ENCODE data around the gene SCAMP3. TPM values are rescaled to one million over a fixed set of nuclear protein-coding genes. Genes with fewer than 3 reads are reported as not detected.
"Not testable (repeated sequence)": the region's sequence is repeated elsewhere in the genome, so short reads cannot be mapped to it uniquely, and the experiment has no call there.

The SCAMP3 gene
- total RNA-seq, 6 experiments from 2014 or later: 125 to 150 (median 135) TPM

GRCh38 chr1:155253208-155253607 is 9.0 kb downstream of the SCAMP3 start:
- Mint-ChIP-seq H3K27ac (peak overlapping the region; percentile 79), H3K4me3 (peak overlapping the region; percentile 90), H3K9me3 (no peaks in the 10 kb centered on the region), H3K4me1 (ENCODE audit: low read depth) (peaks cover 48% of the 10 kb centered on the region), H3K27me3 (ENCODE audit: insufficient read depth) (peaks cover 2% of the 10 kb centered on the region), H3K36me3 (ENCODE audit: low read depth) (peaks cover 7% of the 10 kb centered on the region)
- TF ChIP-seq CTCF (IDR thresholded peaks at IDR 0.05): no peak; the same call in 1 of the 2 replicates
- DNase-seq: no peak

- no peak for TF ChIP-seq CTCF (IDR thresholded peaks at IDR 0.05)
- Mint-ChIP-seq H3K4me3 (no peak overlapping the region), H3K27ac (no peak overlapping the region), H3K36me3 (ENCODE audit: low read depth) (peaks cover 3% of the 10 kb centered on the region), H3K4me1 (ENCODE audit: low read depth) (peaks cover 39% of the 10 kb centered on the region), H3K9me3 (no peaks in the 10 kb centered on the region), H3K27me3 (ENCODE audit: insufficient read depth) (peaks cover 2% of the 10 kb centered on the region)
- no peak for DNase-seq
These were observed 10.6 kb downstream of the SCAMP3 start for GRCh38 chr1:155251566-155251965.

- H3K4me1 Mint-ChIP-seq (ENCODE audit: low read depth): peaks cover 32% of the 10 kb centered on the region
- no peak overlapping the region for H3K4me3 Mint-ChIP-seq
- H3K27ac Mint-ChIP-seq: peak overlapping the region; percentile 32
- DNase-seq: peak; percentile 84
- H3K36me3 Mint-ChIP-seq (ENCODE audit: low read depth): peaks cover 10% of the 10 kb centered on the region
- no peaks in the 10 kb centered on the region for H3K9me3 Mint-ChIP-seq
- peaks cover 2% of the 10 kb centered on the region for H3K27me3 Mint-ChIP-seq (ENCODE audit: insufficient read depth)
- TF ChIP-seq CTCF (IDR thresholded peaks at IDR 0.05): peak; percentile 100
These were observed 11.3 kb downstream of the SCAMP3 start for GRCh38 chr1:155250633-155251449.

- TF ChIP-seq CTCF (IDR thresholded peaks at IDR 0.05): no peak
- Mint-ChIP-seq H3K4me1 (ENCODE audit: low read depth) (peaks cover 34% of the 10 kb centered on the region), H3K4me3 (no peak overlapping the region), H3K27me3 (ENCODE audit: insufficient read depth) (peaks cover 2% of the 10 kb centered on the region), H3K9me3 (no peaks in the 10 kb centered on the region), H3K27ac (no peak overlapping the region), H3K36me3 (ENCODE audit: low read depth) (peaks cover 12% of the 10 kb centered on the region)
- DNase-seq: no peak
These were observed 11.9 kb downstream of the SCAMP3 start for GRCh38 chr1:155250246-155250632.

- H3K27me3 Mint-ChIP-seq (ENCODE audit: insufficient read depth): peaks cover 7% of the 10 kb centered on the region
- no peak overlapping the region for H3K4me3 Mint-ChIP-seq
- H3K36me3 Mint-ChIP-seq (ENCODE audit: low read depth): peaks cover 12% of the 10 kb centered on the region
- no peak overlapping the region for H3K27ac Mint-ChIP-seq
- DNase-seq: no peak
- no peaks in the 10 kb centered on the region; the same call in 1 of the 2 replicates for H3K9me3 Mint-ChIP-seq
- TF ChIP-seq CTCF (IDR thresholded peaks at IDR 0.05): no peak
- H3K4me1 Mint-ChIP-seq (ENCODE audit: low read depth): peaks cover 32% of the 10 kb centered on the region
These were observed 14.2 kb downstream of the SCAMP3 start for GRCh38 chr1:155247667-155248553.

GRCh38 chr1:155246796-155247195 is 15.4 kb downstream of the SCAMP3 start:
- not testable (repeated sequence) for H3K4me3 Mint-ChIP-seq; H3K27me3 Mint-ChIP-seq (ENCODE audit: insufficient read depth); H3K9me3 Mint-ChIP-seq; DNase-seq; H3K27ac Mint-ChIP-seq
- peaks cover 36% of the 10 kb centered on the region for H3K4me1 Mint-ChIP-seq (ENCODE audit: low read depth)
- H3K36me3 Mint-ChIP-seq (ENCODE audit: low read depth): peaks cover 12% of the 10 kb centered on the region
